Prostate gland (tissue), 2 donors: Measurements from ENCODE around the gene ACTR2. TPM values are rescaled to one million over a fixed set of nuclear protein-coding genes. Genes with fewer than 3 reads are reported as not detected.

Source experiments
- DNase-seq: peaks from one replicate; pipeline ENCODE4 v3.0.0-alpha.2; 2019; ENCODE audit warnings: low spot score
- H3K27ac ChIP-seq, 2 donors: fragments of 200-600 bp; sonication (generic); 2 replicates each; pipeline ENCODE4 v1.5.1; 2017 to 2019
- H3K27me3 ChIP-seq: fragments of 200-600 bp; sonication (generic); replicated peaks from 2 replicates; pipeline ENCODE4 v1.5.1; 2019; ENCODE audit not compliant: insufficient read depth
- H3K36me3 ChIP-seq, 2 donors: fragments of 200-600 bp; sonication (generic); 1 replicate in 1 of 2; 2 replicates in 1 of 2; pipeline versions ENCODE4 v1.5.1 to v1.8.1; 2017 to 2019
- H3K4me1 ChIP-seq: fragments of 200-600 bp; sonication (generic); replicated peaks from 2 replicates; pipeline ENCODE4 v1.5.1; 2019
- H3K4me3 ChIP-seq, 2 donors: fragments of 200-600 bp; sonication (generic); 2 replicates each; pipeline ENCODE4 v1.5.1; 2017 to 2019
- H3K9me3 ChIP-seq: fragments of 200-600 bp; sonication (generic); 2 replicates; pipeline ENCODE4 v1.5.1; 2017
- CTCF ChIP-seq, 4 experiments: fragments of 200-600 bp in 2 of 4; fragments of 450-650 bp in 2 of 4; sonication (generic) in 2 of 4; IDR thresholded peaks; 1 replicate in 3 of 4; 2 replicates in 1 of 4; pipeline ENCODE4 v1.5.1; 2016 to 2019; ENCODE audit warnings: antibody characterized with exemption in 4 of 4, mild to moderate bottlenecking in 2 of 4, moderate library complexity in 2 of 4
- POLR2A ChIP-seq: fragments of 450-650 bp; IDR thresholded peaks from one replicate; pipeline ENCODE4 v1.6.1; 2016; ENCODE audit warnings: antibody characterized with exemption, mild to moderate bottlenecking
- POLR2AphosphoS5 ChIP-seq: sonication (generic); formaldehyde crosslinking; IDR thresholded peaks from one replicate; pipeline ENCODE4 v1.6.1; 2017; ENCODE audit warnings: antibody characterized with exemption
- WGBS: methylation state at CpG from one replicate; pipeline ENCODE4 v1.1.5; 2018; 5-methylcytosine and 5-hydroxymethylcytosine counted together
- intact Hi-C: fragments of 100-400 bp; cut with DNase I; formaldehyde crosslinking; loops from one replicate; pipeline ENCODE4 v1.14.2; 2022
- total RNA-seq, 2 donors: library from RNA; depleted of rRNA; stranded (reverse); fragments of >200 nt; gene quantifications; one replicate each; pipeline ENCODE4 v1.1.0, GENCODE V29; 2016

Gene ACTR2
- total RNA-seq, 2 donors from 2014 or later = 54.8 to 69.2 TPM

GRCh38 chr2:65273344-65273743 is 45.7 kb downstream of the ACTR2 start:
- no peaks in the 10 kb centered on the region for H3K4me1 ChIP-seq
- WGBS = 96% methylated on average over 8 of the region's 8 CpGs
- H3K27me3 ChIP-seq = no peaks in the 10 kb centered on the region
- intact Hi-C loops = no loop called here
- no peak overlapping the region for H3K27ac ChIP-seq
- H3K4me3 ChIP-seq = no peak overlapping the region
- no peaks in the 10 kb centered on the region for H3K9me3 ChIP-seq
- TF ChIP-seq POLR2A = no peak
- no peak for TF ChIP-seq POLR2AphosphoS5
- no peak for TF ChIP-seq CTCF (IDR thresholded peaks at IDR 0.05)
- no peak for DNase-seq
- peaks cover 0 to 3% of the 10 kb centered on the region in 2 donors for H3K36me3 ChIP-seq

GRCh38 chr2:65275141-65275915 is 47.7 kb downstream of the ACTR2 start:
- no peak for DNase-seq
- H3K36me3 ChIP-seq = peaks cover 0 to 3% of the 10 kb centered on the region in 2 donors
- H3K9me3 ChIP-seq = no peaks in the 10 kb centered on the region
- H3K4me1 ChIP-seq = no peaks in the 10 kb centered on the region
- 44% methylated on average over 4 of the region's 4 CpGs for WGBS
- no peak overlapping the region for H3K4me3 ChIP-seq
- intact Hi-C loops = no loop called here
- H3K27ac ChIP-seq = no peak overlapping the region
- no peaks in the 10 kb centered on the region for H3K27me3 ChIP-seq
- TF ChIP-seq CTCF (IDR thresholded peaks at IDR 0.05) = no peak
- TF ChIP-seq POLR2AphosphoS5 = no peak
- no peak for TF ChIP-seq POLR2A

GRCh38 chr2:65276609-65277008 is 49.0 kb downstream of the ACTR2 start:
- TF ChIP-seq POLR2AphosphoS5 (no peak), POLR2A (no peak), CTCF (IDR thresholded peaks at IDR 0.05) (no peak)
- DNase-seq = no peak
- H3K4me3 ChIP-seq = no peak overlapping the region
- H3K27ac ChIP-seq = no peak overlapping the region
- WGBS = 58% methylated on average over 5 of the region's 5 CpGs
- H3K4me1 ChIP-seq = no peaks in the 10 kb centered on the region
- no peaks in the 10 kb centered on the region for H3K9me3 ChIP-seq
- H3K36me3 ChIP-seq = no peaks in the 10 kb centered on the region
- H3K27me3 ChIP-seq = no peaks in the 10 kb centered on the region
- intact Hi-C loops = no loop called here

- intact Hi-C loops = no loop called here
- TF ChIP-seq POLR2A (no peak), CTCF (IDR thresholded peaks at IDR 0.05) (no peak), POLR2AphosphoS5 (no peak)
- H3K4me1 ChIP-seq = no peaks in the 10 kb centered on the region
- no peak overlapping the region for H3K27ac ChIP-seq
- no peak for DNase-seq
- H3K36me3 ChIP-seq = no peaks in the 10 kb centered on the region
- no peaks in the 10 kb centered on the region for H3K27me3 ChIP-seq
- H3K4me3 ChIP-seq = no peak overlapping the region
- WGBS = 74% methylated on average over 3 of the region's 3 CpGs
- no peaks in the 10 kb centered on the region for H3K9me3 ChIP-seq
These were observed 49.5 kb downstream of the ACTR2 start for GRCh38 chr2:65277118-65277517.

- H3K36me3 ChIP-seq = no peaks in the 10 kb centered on the region
- no peak overlapping the region for H3K27ac ChIP-seq
- H3K27me3 ChIP-seq = no peaks in the 10 kb centered on the region
- WGBS = 82% methylated on average over 5 of the region's 5 CpGs
- intact Hi-C loops = no loop called here
- TF ChIP-seq POLR2AphosphoS5 (no peak), POLR2A (no peak), CTCF (IDR thresholded peaks at IDR 0.05) (no peak)
- H3K4me1 ChIP-seq = no peaks in the 10 kb centered on the region
- no peaks in the 10 kb centered on the region for H3K9me3 ChIP-seq
- H3K4me3 ChIP-seq = no peak overlapping the region
- DNase-seq = no peak
These were observed 50.3 kb downstream of the ACTR2 start for GRCh38 chr2:65277791-65278483.
